Measurements from ENCODE around the gene TSTD2.
A peak's percentile ranks its signal among the peaks of the same experiment; 100 is the strongest.

The TSTD2 gene

GRCh38 chr9:97570899-97571298, 62.3 kb downstream of the TSTD2 start:
- DNase-seq (ENCODE audit: low read depth) = no peak

GRCh38 chr9:97568461-97569275, 64.5 kb downstream of the TSTD2 start:
- no peak overlapping the region for H3K4me3 ChIP-seq (ENCODE audit: low read length)
- DNase-seq (ENCODE audit: low read depth) = no peak
- TF ChIP-seq CTCF (IDR thresholded peaks at IDR 0.05; ENCODE audit: insufficient read depth, low read depth, low read length, missing control alignments) = no peak

More at GRCh38 chr9:97570899-97571298, 62.3 kb downstream of the TSTD2 start:
- H3K4me3 ChIP-seq (ENCODE audit: low read length) = no peak overlapping the region
- TF ChIP-seq CTCF (IDR thresholded peaks at IDR 0.05; ENCODE audit: insufficient read depth, low read depth, low read length, missing control alignments) = no peak

GRCh38 chr9:97567894-97568202, 65.3 kb downstream of the TSTD2 start:
- no peak for TF ChIP-seq CTCF (IDR thresholded peaks at IDR 0.05; ENCODE audit: insufficient read depth, low read depth, low read length, missing control alignments)
- no peak overlapping the region for H3K4me3 ChIP-seq (ENCODE audit: low read length)
- DNase-seq (ENCODE audit: low read depth) = no peak

GRCh38 chr9:97567182-97567893, 65.8 kb downstream of the TSTD2 start:
- no peak for DNase-seq (ENCODE audit: low read depth)
- H3K4me3 ChIP-seq (ENCODE audit: low read length) = no peak overlapping the region
- no peak for TF ChIP-seq CTCF (IDR thresholded peaks at IDR 0.05; ENCODE audit: insufficient read depth, low read depth, low read length, missing control alignments)

- H3K4me3 ChIP-seq (ENCODE audit: low read length) = no peak overlapping the region
- DNase-seq (ENCODE audit: low read depth) = no peak
- no peak for TF ChIP-seq CTCF (IDR thresholded peaks at IDR 0.05; ENCODE audit: insufficient read depth, low read depth, low read length, missing control alignments)
Measured at GRCh38 chr9:97565262-97565661, 67.9 kb downstream of the TSTD2 start.

- TF ChIP-seq CTCF (IDR thresholded peaks at IDR 0.05; ENCODE audit: insufficient read depth, low read depth, low read length, missing control alignments) = no peak
- H3K4me3 ChIP-seq (ENCODE audit: low read length) = no peak overlapping the region
- DNase-seq (ENCODE audit: low read depth) = peak; percentile 11
Measured at GRCh38 chr9:97564291-97565175, 68.6 kb downstream of the TSTD2 start.
